Lung (tissue), 12 donors: ENCODE measurements around the gene AFP. TPM values are rescaled to one million over a fixed set of nuclear protein-coding genes. Genes with fewer than 3 reads are reported as not detected.

Experiments used
- ATAC-seq: fragments of 200-7000 bp; cut with Tn5 transposase; one replicate; pipeline ENCODE4 v1.9.1; 2020; ENCODE audit warnings: moderate number of reproducible peaks; ENCODE audit not compliant: insufficient read depth, low FRiP score
- DNase-seq, 3 donors: peaks; one replicate each; pipeline ENCODE4 v3.0.0-alpha.2; 2013 to 2017
- H3K27ac ChIP-seq, 2 donors: one replicate each; pipeline ENCODE4 v1.5.1; 2013; ENCODE audit warnings: mild to moderate bottlenecking in 2 of 2, moderate library complexity in 2 of 2, control low read depth in 1 of 2, inconsistent platforms in 1 of 2, low read depth in 1 of 2, low read length in 1 of 2
- H3K27me3 ChIP-seq, 3 donors: one replicate each; pipeline ENCODE4 v1.5.1; 2013; ENCODE audit warnings: low read length in 2 of 3; ENCODE audit not compliant: control insufficient read depth in 3 of 3, insufficient read depth in 3 of 3
- H3K36me3 ChIP-seq, 4 donors: one replicate each; pipeline ENCODE4 v1.5.1; 2013; ENCODE audit warnings: low read length in 4 of 4, mild to moderate bottlenecking in 1 of 4, moderate library complexity in 1 of 4; ENCODE audit not compliant: control insufficient read depth in 4 of 4, insufficient read depth in 4 of 4
- H3K4me1 ChIP-seq, 5 donors: one replicate each; pipeline ENCODE4 v1.5.1; 2013; ENCODE audit warnings: low read length in 5 of 5, mild to moderate bottlenecking in 2 of 5, moderate library complexity in 1 of 5; ENCODE audit not compliant: control insufficient read depth in 5 of 5, insufficient read depth in 5 of 5
- H3K4me3 ChIP-seq: one replicate; pipeline ENCODE4 v1.5.1; 2013; ENCODE audit warnings: mild to moderate bottlenecking, control low read depth, moderate library complexity
- H3K9ac ChIP-seq, 2 donors: one replicate each; pipeline ENCODE4 v1.5.1; 2013; ENCODE audit warnings: low read length in 2 of 2, control low read depth in 1 of 2; ENCODE audit not compliant: insufficient read depth in 1 of 2
- H3K9me3 ChIP-seq, 4 donors: one replicate each; pipeline ENCODE4 v1.5.1; 2013; ENCODE audit warnings: low read length in 3 of 4, mild to moderate bottlenecking in 1 of 4, moderate library complexity in 1 of 4; ENCODE audit not compliant: control insufficient read depth in 4 of 4, insufficient read depth in 3 of 4
- CTCF ChIP-seq: IDR thresholded peaks from 2 replicates; pipeline ENCODE4 v1.5.1; 2012; ENCODE audit warnings: mild to moderate bottlenecking; ENCODE audit errors: control extremely low read depth, extremely low read depth
- WGBS, 2 donors: extraction: QIAGEN DNeasy Blood & Tissue Kit; methylation state at CpG; one replicate each; pipeline ENCODE4 v1.1.7; 2013; 5-methylcytosine and 5-hydroxymethylcytosine counted together
- polyA plus RNA-seq, 2 donors: library from polyadenylated mRNA; stranded (reverse); fragments of 200-250 nt; gene quantifications; one replicate each; pipeline ENCODE4 v1.2.1, GENCODE V29; 2013
- total RNA-seq, 2 donors: library from RNA; depleted of rRNA in 1 of 2; stranded (reverse); fragments of >200 nt in 1 of 2; gene quantifications; one replicate each; pipeline ENCODE4 v1.2.1, GENCODE V29; 2014 to 2021
- donor health status: control.
- donor health status: control.
- donor health status: Bipolar disorder and iron deficiency.
- donor health status: healthy.
- donor health status: DM: yes; HTN: yes; CAD: no.

Gene AFP
- total and polyA plus RNA-seq, 4 donors, result 0.11 to 1.3 TPM; not detected in 2

GRCh38 chr4:73479323-73479722, 43.3 kb downstream of the AFP start:
- DNase-seq (no peak), ATAC-seq (no peak)
- H3K4me3 ChIP-seq, result no peak overlapping the region
- no peak overlapping the region for H3K9ac ChIP-seq
- WGBS, 2 donors, result 89 to 90% methylated on average over 1 of the region's 1 CpG
- H3K4me1 ChIP-seq, result no peaks in the 10 kb centered on the region
- H3K9me3 ChIP-seq, result peaks cover 0 to 8% (median 3%) of the 10 kb centered on the region in 4 donors
- no peaks in the 10 kb centered on the region for H3K27me3 ChIP-seq
- TF ChIP-seq CTCF, result no peak
- H3K36me3 ChIP-seq, result no peaks in the 10 kb centered on the region
- no peak overlapping the region for H3K27ac ChIP-seq

- Histone ChIP-seq H3K4me1 (no peaks in the 10 kb centered on the region), H3K4me3 (no peak within 1 kb of the TSS), H3K36me3 (no peaks in the 10 kb centered on the region), H3K27ac (no peak within 1 kb of the TSS), H3K9me3 (peaks cover 0 to 3% (median 0%) of the 10 kb centered on the region in 4 donors), H3K27me3 (no peaks in the 10 kb centered on the region), H3K9ac (no peak within 1 kb of the TSS)
- 45 to 49% methylated on average over 2 of the region's 2 CpGs for WGBS, 2 donors
- DNase-seq (no peak), ATAC-seq (no peak)
- no peak for TF ChIP-seq CTCF
Measured at GRCh38 chr4:73481358-73481757, 45.3 kb downstream of the AFP start, which contains the start of gene AFM. AFM (plus strand) TSS chr4:73481745; CDS start chr4:73481776, 31 bp downstream.

DNA sequence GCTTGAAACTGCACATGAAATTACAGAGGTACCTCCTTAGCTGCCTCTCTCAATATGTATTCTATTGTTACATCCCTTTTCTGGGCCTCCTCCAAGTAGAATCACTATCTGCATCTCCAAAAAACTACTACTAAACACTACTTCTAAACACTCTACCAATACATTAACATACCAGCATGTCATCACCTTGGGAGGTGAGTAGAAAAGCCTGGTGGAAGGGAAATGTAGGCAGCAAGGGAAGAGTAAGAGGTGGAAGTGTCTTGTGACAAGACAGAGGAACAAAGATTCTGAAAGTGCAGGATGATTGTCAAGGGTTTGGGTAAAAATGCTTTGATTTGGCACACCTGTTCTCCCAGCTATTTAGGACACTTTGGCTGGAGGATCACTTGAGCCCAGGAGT, 49.1 kb downstream of the AFP start:
- H3K9ac ChIP-seq, result no peak overlapping the region
- no peaks in the 10 kb centered on the region for H3K4me1 ChIP-seq
- H3K36me3 ChIP-seq, result no peaks in the 10 kb centered on the region
- H3K27me3 ChIP-seq, result no peaks in the 10 kb centered on the region
- no peaks in the 10 kb centered on the region for H3K9me3 ChIP-seq
- no peak overlapping the region for H3K4me3 ChIP-seq
- H3K27ac ChIP-seq, result no peak overlapping the region
- DNase-seq (no peak), ATAC-seq (no peak)
- no peak for TF ChIP-seq CTCF

GRCh38 chr4:73485596-73485995, 49.6 kb downstream of the AFP start:
- ATAC-seq, result no peak
- Histone ChIP-seq H3K4me1 (no peaks in the 10 kb centered on the region), H3K9ac (no peak overlapping the region), H3K9me3 (no peaks in the 10 kb centered on the region), H3K27me3 (no peaks in the 10 kb centered on the region), H3K4me3 (no peak overlapping the region), H3K27ac (no peak overlapping the region), H3K36me3 (no peaks in the 10 kb centered on the region)
- TF ChIP-seq CTCF, result no peak
- no peak for DNase-seq
